WTC11 (cell line): ENCODE data around the gene USP22. TPM values are rescaled to one million over a fixed set of nuclear protein-coding genes. Genes with fewer than 3 reads are reported as not detected.

Experiments used
- ATAC-seq: fragments of 200-7000 bp; cut with Tn5 transposase; 2 replicates; pipeline ENCODE4 v1.10.0; 2021; ENCODE audit warnings: mild to moderate bottlenecking, moderate library complexity
- CTCF ChIA-PET: fragments of 300-600 bp; sonication (Branson Sonifier 250); formaldehyde crosslinking; loops from one replicate; lab custom pipeline; 2021; ENCODE audit warnings: antibody characterized with exemption; lab: Charles Lee
- POLR2A ChIA-PET: fragments of 350-600 bp; sonication (Branson Sonifier 250); formaldehyde crosslinking; loops from one replicate; lab custom pipeline; 2021; ENCODE audit warnings: antibody characterized with exemption; lab: Charles Lee
- DNase-seq: peaks from one replicate; pipeline ENCODE4 v3.0.0; 2021; ENCODE audit warnings: low spot score
- H3K27ac Mint-ChIP-seq: 2 replicates; pipeline ENCODE4 v1.8.0; 2021; ENCODE audit warnings: mixed read lengths
- H3K27me3 Mint-ChIP-seq: 2 replicates; pipeline ENCODE4 v1.8.0; 2021; ENCODE audit warnings: low read depth, mild to moderate bottlenecking, moderate library complexity, mixed read lengths
- H3K36me3 Mint-ChIP-seq: 2 replicates; pipeline ENCODE4 v1.8.0; 2021; ENCODE audit warnings: mixed read lengths
- H3K4me1 Mint-ChIP-seq: 2 replicates; pipeline ENCODE4 v1.8.0; 2022; ENCODE audit warnings: mixed read lengths
- H3K4me3 Mint-ChIP-seq: 2 replicates; pipeline ENCODE4 v1.8.0; 2021; ENCODE audit warnings: mild to moderate bottlenecking, moderate library complexity, mixed read lengths
- H3K9me3 Mint-ChIP-seq: 2 replicates; pipeline ENCODE4 v1.8.0; 2021; ENCODE audit warnings: mixed read lengths
- ATF6 ChIP-seq: sonication (generic); formaldehyde crosslinking; IDR thresholded peaks from 2 replicates; pipeline ENCODE4 v1.8.1; 2023; ENCODE audit warnings: mild to moderate bottlenecking, missing genetic modification reagents
- ELF4 ChIP-seq: sonication (generic); formaldehyde crosslinking; IDR thresholded peaks from 2 replicates; pipeline ENCODE4 v1.8.1; 2022; ENCODE audit warnings: low read depth, mild to moderate bottlenecking, moderate library complexity, missing genetic modification reagents
- JUN ChIP-seq: sonication (generic); formaldehyde crosslinking; IDR thresholded peaks from 2 replicates; pipeline ENCODE4 v1.8.0; 2023; ENCODE audit warnings: mild to moderate bottlenecking, missing genetic modification reagents
- KAT7 ChIP-seq: sonication (generic); formaldehyde crosslinking; IDR thresholded peaks from 2 replicates; pipeline ENCODE4 v1.8.1; 2023; ENCODE audit warnings: missing genetic modification reagents, mild to moderate bottlenecking, borderline replicate concordance
- NR3C1 ChIP-seq: sonication (generic); formaldehyde crosslinking; conservative IDR thresholded peaks from 2 replicates; pipeline ENCODE4 v1.8.1; 2023; ENCODE audit warnings: low read depth, mild to moderate bottlenecking, missing genetic modification reagents
- OVOL2 ChIP-seq: fragments of 250-450 bp; sonication (Bioruptor Pico); IDR thresholded peaks from 2 replicates; pipeline ENCODE4 v1.9.0; 2021; ENCODE audit warnings: mild to moderate bottlenecking, borderline replicate concordance
- PRDM15 ChIP-seq: sonication (generic); formaldehyde crosslinking; IDR thresholded peaks from 2 replicates; pipeline ENCODE4 v1.8.0; 2022; ENCODE audit warnings: missing genetic modification reagents
- PRRX2 ChIP-seq: fragments of 250-450 bp; sonication (Bioruptor Pico); IDR thresholded peaks from 2 replicates; pipeline ENCODE4 v1.8.0; 2021; ENCODE audit warnings: mild to moderate bottlenecking
- ZBTB43 ChIP-seq: sonication (generic); formaldehyde crosslinking; IDR thresholded peaks from 2 replicates; pipeline ENCODE4 v1.8.1; 2023; ENCODE audit warnings: mild to moderate bottlenecking, missing genetic modification reagents
- ZNF232 ChIP-seq: sonication (generic); formaldehyde crosslinking; IDR thresholded peaks from 2 replicates; pipeline ENCODE4 v1.8.0; 2022; ENCODE audit warnings: mild to moderate bottlenecking, missing genetic modification reagents
- ZNF263 ChIP-seq: sonication (generic); formaldehyde crosslinking; IDR thresholded peaks from 2 replicates; pipeline ENCODE4 v1.8.1; 2022; ENCODE audit warnings: low read depth, mild to moderate bottlenecking, moderate library complexity, missing genetic modification reagents
- ZNF416 ChIP-seq: fragments of 250-450 bp; sonication (Bioruptor Pico); IDR thresholded peaks from 2 replicates; pipeline ENCODE4 v1.9.0; 2021; ENCODE audit warnings: mild to moderate bottlenecking, inconsistent platforms
- ZNF532 ChIP-seq: fragments of 250-450 bp; sonication (Bioruptor Pico); IDR thresholded peaks from 2 replicates; pipeline ENCODE4 v1.9.0; 2021; ENCODE audit warnings: mild to moderate bottlenecking, borderline replicate concordance
- ZNF671 ChIP-seq: fragments of 250-450 bp; sonication (Bioruptor Pico); IDR thresholded peaks from 2 replicates; pipeline ENCODE4 v1.8.0; 2021; ENCODE audit warnings: mild to moderate bottlenecking
- ZSCAN18 ChIP-seq: fragments of 250-450 bp; sonication (Bioruptor Pico); IDR thresholded peaks from 2 replicates; pipeline ENCODE4 v2.1.2; 2022; ENCODE audit warnings: mild to moderate bottlenecking, moderate library complexity
- total RNA-seq: library from RNA; stranded (reverse); gene quantifications from 3 replicates; pipeline ENCODE4 v1.2.3, GENCODE V29; 2021

Gene USP22
- total RNA-seq, 1 experiment from 2014 or later = 289 TPM

- ChIA-PET POLR2A (interaction anchor here (0.6 kb wide), 2 partner anchors 32 to 34 kb away, joined by 3 to 4 read pairs; no protein-coding TSS in a partner anchor), CTCF (interaction anchor here (0.6 to 2.7 kb wide), 3 partner anchors 19 to 200 kb away, joined by 3 to 12 read pairs (median 6); no protein-coding TSS in a partner anchor)
- ATAC-seq (no peak), DNase-seq (no peak)
- Mint-ChIP-seq H3K9me3 (no peaks in the 10 kb centered on the region), H3K4me1 (peaks cover 15% of the 10 kb centered on the region; the same call in 1 of the 2 replicates), H3K4me3 (no peak overlapping the region), H3K36me3 (peaks cover 54% of the 10 kb centered on the region), H3K27me3 (no peaks in the 10 kb centered on the region), H3K27ac (peak overlapping the region; percentile 72)
- no peak for TF ChIP-seq KAT7 (CRISPR knock-in tag)
- no peak for TF ChIP-seq PRDM15
- no peak for TF ChIP-seq NR3C1 (CRISPR knock-in tag)
- TF ChIP-seq ZNF232 = no peak
- no peak for TF ChIP-seq ZNF671 (CRISPR knock-in tag)
- TF ChIP-seq PRRX2 (CRISPR knock-in tag) = no peak
- no peak for TF ChIP-seq ZSCAN18
These were observed 41.5 kb downstream of the USP22 start for GRCh38 chr17:21001111-21001812.

- peaks cover 15% of the 10 kb centered on the region; the same call in 1 of the 2 replicates for H3K4me1 Mint-ChIP-seq
- H3K36me3 Mint-ChIP-seq = peaks cover 41% of the 10 kb centered on the region
These were observed 42.8 kb downstream of the USP22 start for GRCh38 chr17:20999841-21000532.

More at GRCh38 chr17:20999841-21000532, 42.8 kb downstream of the USP22 start:
- CTCF ChIA-PET = interaction anchor here (0.6 to 2.7 kb wide), 4 partner anchors 43 to 198 kb away, joined by 3 to 12 read pairs (median 6); no protein-coding TSS in a partner anchor
- H3K27me3 Mint-ChIP-seq = no peaks in the 10 kb centered on the region
- TF ChIP-seq ATF6 (no peak), ZBTB43 (CRISPR knock-in tag) (no peak), JUN (CRISPR knock-in tag) (no peak), ZNF263 (no peak), ELF4 (CRISPR knock-in tag) (no peak), OVOL2 (CRISPR knock-in tag) (no peak), ZNF416 (CRISPR knock-in tag) (no peak), ZNF532 (CRISPR knock-in tag) (no peak)
- POLR2A ChIA-PET = no interaction called here
- peak overlapping the region; percentile 76 for H3K27ac Mint-ChIP-seq
- DNase-seq (no peak), ATAC-seq (no peak)
- H3K9me3 Mint-ChIP-seq = no peaks in the 10 kb centered on the region
- no peak overlapping the region for H3K4me3 Mint-ChIP-seq
